ENCODE results near the gene OR52A1. TPM values are rescaled to one million over a fixed set of nuclear protein-coding genes. Genes with fewer than 3 reads are reported as not detected.

Gene OR52A1
- polyA plus RNA-seq, 3 donors = not detected

DNA sequence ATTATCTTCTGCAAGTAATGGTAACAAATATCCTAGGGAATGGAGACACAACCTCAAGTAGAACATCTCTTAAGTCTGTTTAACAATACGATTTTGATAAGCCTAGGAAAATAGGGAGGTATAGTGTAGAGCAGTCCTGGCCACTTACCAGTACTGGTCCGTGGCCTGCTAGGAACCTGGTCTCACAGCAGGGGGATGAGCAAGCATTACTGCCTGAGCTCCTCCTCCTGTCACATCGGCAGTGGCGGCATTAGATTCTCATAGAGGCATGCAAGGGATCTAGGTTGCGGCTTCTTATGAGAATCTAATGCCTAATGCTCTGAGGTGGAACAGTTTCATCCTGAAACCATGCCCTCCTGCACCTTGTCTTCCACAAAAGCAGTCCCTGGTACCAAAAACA, 41.5 kb upstream of the OR52A1 start:
- TF ChIP-seq, protein P1, sequence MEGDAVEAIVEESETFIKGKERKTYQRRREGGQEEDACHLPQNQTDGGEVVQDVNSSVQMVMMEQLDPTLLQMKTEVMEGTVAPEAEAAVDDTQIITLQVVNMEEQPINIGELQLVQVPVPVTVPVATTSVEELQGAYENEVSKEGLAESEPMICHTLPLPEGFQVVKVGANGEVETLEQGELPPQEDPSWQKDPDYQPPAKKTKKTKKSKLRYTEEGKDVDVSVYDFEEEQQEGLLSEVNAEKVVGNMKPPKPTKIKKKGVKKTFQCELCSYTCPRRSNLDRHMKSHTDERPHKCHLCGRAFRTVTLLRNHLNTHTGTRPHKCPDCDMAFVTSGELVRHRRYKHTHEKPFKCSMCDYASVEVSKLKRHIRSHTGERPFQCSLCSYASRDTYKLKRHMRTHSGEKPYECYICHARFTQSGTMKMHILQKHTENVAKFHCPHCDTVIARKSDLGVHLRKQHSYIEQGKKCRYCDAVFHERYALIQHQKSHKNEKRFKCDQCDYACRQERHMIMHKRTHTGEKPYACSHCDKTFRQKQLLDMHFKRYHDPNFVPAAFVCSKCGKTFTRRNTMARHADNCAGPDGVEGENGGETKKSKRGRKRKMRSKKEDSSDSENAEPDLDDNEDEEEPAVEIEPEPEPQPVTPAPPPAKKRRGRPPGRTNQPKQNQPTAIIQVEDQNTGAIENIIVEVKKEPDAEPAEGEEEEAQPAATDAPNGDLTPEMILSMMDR (IDR thresholded peaks at IDR 0.05) = no peak
- Mint-ChIP-seq H3K9me3 (peaks cover 0 to 6% (median 2%) of the 10 kb centered on the region in 7 donors), H3K4me3 (no peak overlapping the region), H3K36me3 (no peaks in the 10 kb centered on the region), H3K4me1 (no peaks in the 10 kb centered on the region), H3K27me3 (ENCODE audit: low read depth in 3 of 3) (peaks cover 0 to 3% (median 1%) of the 10 kb centered on the region in 3 donors), H3K27ac (no peak overlapping the region)
- H3K4me2 ChIP-seq (replicated peaks; ENCODE audit: extremely low read depth, low read length, poor library complexity, severe bottlenecking) = no peak overlapping the region
- 100% methylated on average over 2 of the region's 5 CpGs for WGBS (ENCODE audit: insufficient coverage)
- H3K27ac ChIP-seq (ENCODE audit: low read depth in 1 of 2, low read length in 2 of 2) = no peak overlapping the region
- H3K9me3 ChIP-seq (replicated peaks in 1 of 2; ENCODE audit: control insufficient read depth in 1 of 2, insufficient read depth in 1 of 2, low read length in 2 of 2) = peaks cover 0 to 5% of the 10 kb centered on the region in 2 donors
- H3K79me2 ChIP-seq (ENCODE audit: insufficient read depth, low read length) = no peaks in the 10 kb centered on the region
- DNase-seq = no peak
- H3K4me3 ChIP-seq (replicated peaks in 1 of 3; ENCODE audit: low read depth in 2 of 3, low read length in 3 of 3) = no peak overlapping the region
- no peaks in the 10 kb centered on the region for H3K36me3 ChIP-seq (replicated peaks in 1 of 2; ENCODE audit: control insufficient read depth in 1 of 2, insufficient read depth in 2 of 2, low read length in 2 of 2)
- H3K4me1 ChIP-seq (ENCODE audit: control insufficient read depth in 1 of 2, insufficient read depth in 2 of 2, low read length in 2 of 2) = no peaks in the 10 kb centered on the region
- no peak overlapping the region for H2AFZ ChIP-seq (ENCODE audit: insufficient read depth, low read depth, low read length, poor library complexity, severe bottlenecking)
- H4K20me1 ChIP-seq (ENCODE audit: insufficient read depth, low read length) = no peaks in the 10 kb centered on the region
- H3K27me3 ChIP-seq (ENCODE audit: control insufficient read depth in 2 of 2, insufficient read depth in 2 of 2, low read length in 2 of 2) = no peaks in the 10 kb centered on the region
- intact Hi-C loops (cut with micrococcal nuclease) = no loop called here
- H3K9ac ChIP-seq (ENCODE audit: insufficient read depth, low read length, poor library complexity, severe bottlenecking) = no peak overlapping the region

DNA sequence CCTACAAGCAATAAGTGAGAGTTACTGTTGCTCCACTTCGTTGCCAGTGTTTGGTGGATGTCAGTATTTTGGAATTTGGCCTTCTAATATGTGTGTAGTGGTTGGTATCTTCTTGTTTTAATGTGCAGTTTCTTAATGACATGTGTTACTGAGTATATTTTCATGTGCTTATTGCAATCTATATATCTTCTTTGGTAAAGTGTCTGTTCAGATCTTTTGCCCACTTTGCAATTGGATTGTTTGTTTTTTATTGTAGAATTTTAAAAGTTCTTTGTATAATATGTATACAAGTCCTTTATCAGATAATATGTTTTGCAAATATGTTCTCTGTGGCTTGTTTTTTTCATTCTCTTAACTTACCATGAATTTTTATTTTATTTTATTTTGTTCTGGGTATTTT, 38.2 kb upstream of the OR52A1 start:
- Histone ChIP-seq H3K27me3 (ENCODE audit: control insufficient read depth in 2 of 2, insufficient read depth in 2 of 2, low read length in 2 of 2) (no peaks in the 10 kb centered on the region), H3K4me2 (replicated peaks; ENCODE audit: extremely low read depth, low read length, poor library complexity, severe bottlenecking) (no peak overlapping the region), H3K9me3 (replicated peaks in 1 of 2; ENCODE audit: control insufficient read depth in 1 of 2, insufficient read depth in 1 of 2, low read length in 2 of 2) (peaks cover 0 to 7% of the 10 kb centered on the region in 2 donors), H4K20me1 (ENCODE audit: insufficient read depth, low read length) (no peaks in the 10 kb centered on the region), H3K36me3 (replicated peaks in 1 of 2; ENCODE audit: control insufficient read depth in 1 of 2, insufficient read depth in 2 of 2, low read length in 2 of 2) (no peaks in the 10 kb centered on the region), H2AFZ (ENCODE audit: insufficient read depth, low read depth, low read length, poor library complexity, severe bottlenecking) (no peak overlapping the region), H3K79me2 (ENCODE audit: insufficient read depth, low read length) (no peaks in the 10 kb centered on the region), H3K4me1 (ENCODE audit: control insufficient read depth in 1 of 2, insufficient read depth in 2 of 2, low read length in 2 of 2) (no peaks in the 10 kb centered on the region), H3K9ac (ENCODE audit: insufficient read depth, low read length, poor library complexity, severe bottlenecking) (no peak overlapping the region), H3K4me3 (replicated peaks in 1 of 3; ENCODE audit: low read depth in 2 of 3, low read length in 3 of 3) (no peak overlapping the region), H3K27ac (ENCODE audit: low read depth in 1 of 2, low read length in 2 of 2) (no peak overlapping the region)
- peaks cover 0 to 1% (median 0%) of the 10 kb centered on the region in 3 donors for H3K27me3 Mint-ChIP-seq (ENCODE audit: low read depth in 3 of 3)
- no peak overlapping the region for H3K27ac Mint-ChIP-seq
- no peaks in the 10 kb centered on the region for H3K36me3 Mint-ChIP-seq
- H3K9me3 Mint-ChIP-seq = peaks cover 0 to 8% (median 2%) of the 10 kb centered on the region in 7 donors
- TF ChIP-seq, protein P1 (IDR thresholded peaks at IDR 0.05) = no peak
- no peak overlapping the region for H3K4me3 Mint-ChIP-seq
- H3K4me1 Mint-ChIP-seq = no peaks in the 10 kb centered on the region
- no peak for DNase-seq
- intact Hi-C loops (cut with micrococcal nuclease) = no loop called here
- no CpG with 5 or more reads among the region's 1 CpG for WGBS (ENCODE audit: insufficient coverage)

All from CD14-positive monocyte (primary cell).